ENCODE results near the gene SMARCD2.
"Not testable (repeated sequence)": the region's sequence is repeated elsewhere in the genome, so short reads cannot be mapped to it uniquely, and the experiment has no call there.

SMARCD2 gene

GRCh38 chr17:63873577-63873976 lies 31.1 kb upstream of the SMARCD2 start, which contains the start of gene CSH2:
Gene CSH2 (minus strand): TSS chr17:63873677. CDS start chr17:63873614, 63 bp downstream.
- not testable (repeated sequence) for H3K27ac ChIP-seq (ENCODE audit: low read depth, low read length); H3K4me1 ChIP-seq (ENCODE audit: control insufficient read depth, insufficient read depth, low read length); H3K9me3 ChIP-seq (ENCODE audit: control insufficient read depth, insufficient read depth, low read length); H3K27me3 ChIP-seq (ENCODE audit: control insufficient read depth, insufficient read depth, low read length); H3K4me3 ChIP-seq (ENCODE audit: low read depth, low read length); H3K36me3 ChIP-seq (ENCODE audit: control insufficient read depth, insufficient read depth, low read length); H3K9ac ChIP-seq (ENCODE audit: low read depth, low read length)

DNA sequence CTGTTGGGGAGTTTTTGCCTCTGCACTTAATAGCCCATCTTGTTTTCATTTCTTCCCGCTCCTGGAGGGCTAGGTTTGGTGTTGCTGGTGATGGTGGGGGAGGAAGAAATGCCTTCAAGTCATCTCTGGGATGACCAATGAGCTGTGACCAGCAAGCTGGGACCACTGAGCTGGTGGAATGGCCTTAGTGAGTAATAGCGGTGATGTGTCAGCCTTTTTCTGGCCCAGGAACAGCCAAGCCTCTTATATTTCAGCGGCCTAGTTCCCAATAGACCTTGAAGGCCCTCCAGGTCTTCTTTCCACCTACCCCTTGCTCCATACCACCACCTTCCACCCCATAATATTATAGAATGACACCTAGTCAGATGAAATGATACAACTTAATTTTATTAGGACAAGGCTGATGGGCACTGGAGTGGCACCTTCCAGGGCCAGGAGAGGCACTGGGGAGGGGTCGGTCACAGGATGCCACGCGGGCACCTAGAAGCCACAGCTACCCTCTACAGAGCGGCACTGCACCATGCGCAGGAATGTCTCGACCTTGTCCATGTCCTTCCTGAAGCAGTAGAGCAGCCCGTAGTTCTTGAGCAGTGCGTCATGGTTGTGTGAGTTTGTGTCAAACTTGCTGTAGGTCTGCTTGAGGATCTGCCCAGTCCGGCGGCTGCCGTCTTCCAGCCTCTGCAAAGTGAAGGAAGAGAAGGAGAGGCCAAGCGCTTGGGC lies 29.3 kb upstream of the SMARCD2 start:
- not testable (repeated sequence) for H3K36me3 ChIP-seq (ENCODE audit: control insufficient read depth, insufficient read depth, low read length); H3K27me3 ChIP-seq (ENCODE audit: control insufficient read depth, insufficient read depth, low read length); H3K9me3 ChIP-seq (ENCODE audit: control insufficient read depth, insufficient read depth, low read length); H3K27ac ChIP-seq (ENCODE audit: low read depth, low read length); H3K4me1 ChIP-seq (ENCODE audit: control insufficient read depth, insufficient read depth, low read length); H3K9ac ChIP-seq (ENCODE audit: low read depth, low read length); H3K4me3 ChIP-seq (ENCODE audit: low read depth, low read length)

DNA sequence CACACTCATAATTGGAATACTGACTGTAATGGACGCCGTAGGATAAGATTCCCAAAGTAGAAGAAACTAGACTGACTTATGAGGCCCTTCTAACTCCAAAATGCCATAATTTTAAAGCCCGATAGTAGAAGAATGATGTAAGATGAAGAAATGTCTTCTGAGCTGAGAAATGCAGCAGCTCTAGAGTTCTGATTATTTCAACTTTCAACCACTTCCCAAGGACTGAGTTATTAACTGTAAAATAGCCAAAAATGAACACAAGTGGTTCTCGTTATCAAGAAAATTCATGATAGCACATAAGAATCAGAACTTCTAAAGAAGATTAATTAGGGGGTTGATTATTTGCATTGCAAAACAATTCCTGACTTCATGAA lies 27.8 kb upstream of the SMARCD2 start:
- H3K4me3 ChIP-seq (ENCODE audit: low read depth, low read length); H3K27ac ChIP-seq (ENCODE audit: low read depth, low read length); H3K27me3 ChIP-seq (ENCODE audit: control insufficient read depth, insufficient read depth, low read length); H3K36me3 ChIP-seq (ENCODE audit: control insufficient read depth, insufficient read depth, low read length); H3K9me3 ChIP-seq (ENCODE audit: control insufficient read depth, insufficient read depth, low read length); H3K4me1 ChIP-seq (ENCODE audit: control insufficient read depth, insufficient read depth, low read length); H3K9ac ChIP-seq (ENCODE audit: low read depth, low read length): not testable (repeated sequence)

- H3K4me3 ChIP-seq (ENCODE audit: low read depth, low read length); H3K36me3 ChIP-seq (ENCODE audit: control insufficient read depth, insufficient read depth, low read length); H3K4me1 ChIP-seq (ENCODE audit: control insufficient read depth, insufficient read depth, low read length); H3K27me3 ChIP-seq (ENCODE audit: control insufficient read depth, insufficient read depth, low read length); H3K9ac ChIP-seq (ENCODE audit: low read depth, low read length); H3K9me3 ChIP-seq (ENCODE audit: control insufficient read depth, insufficient read depth, low read length); H3K27ac ChIP-seq (ENCODE audit: low read depth, low read length): not testable (repeated sequence)
These were observed 27.2 kb upstream of the SMARCD2 start for GRCh38 chr17:63869491-63870291.

- H3K36me3 ChIP-seq (ENCODE audit: control insufficient read depth, insufficient read depth, low read length); H3K4me3 ChIP-seq (ENCODE audit: low read depth, low read length); H3K27me3 ChIP-seq (ENCODE audit: control insufficient read depth, insufficient read depth, low read length); H3K4me1 ChIP-seq (ENCODE audit: control insufficient read depth, insufficient read depth, low read length); H3K9me3 ChIP-seq (ENCODE audit: control insufficient read depth, insufficient read depth, low read length); H3K9ac ChIP-seq (ENCODE audit: low read depth, low read length); H3K27ac ChIP-seq (ENCODE audit: low read depth, low read length): not testable (repeated sequence)
These were observed 24.1 kb upstream of the SMARCD2 start for GRCh38 chr17:63866625-63867024.

DNA sequence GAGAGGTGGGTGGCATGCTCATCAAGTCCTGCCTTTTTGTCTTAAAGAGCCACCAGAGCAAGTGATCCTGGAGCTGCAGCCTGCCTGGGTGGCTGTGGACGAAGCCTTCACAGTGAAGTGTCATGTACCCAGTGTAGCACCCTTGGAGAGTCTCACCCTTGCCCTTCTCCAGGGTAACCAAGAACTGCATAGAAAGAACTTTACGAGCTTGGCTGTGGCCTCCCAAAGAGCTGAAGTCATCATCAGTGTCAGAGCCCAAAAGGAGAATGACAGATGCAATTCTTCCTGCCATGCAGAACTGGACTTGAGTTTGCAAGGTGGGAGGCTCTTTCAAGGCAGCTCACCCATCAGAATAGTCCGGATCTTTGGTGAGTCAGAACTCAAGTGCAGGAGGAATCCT lies 16.8 kb upstream of the SMARCD2 start:
- Histone ChIP-seq H3K9ac (ENCODE audit: low read depth, low read length) (no peak overlapping the region), H3K9me3 (ENCODE audit: control insufficient read depth, insufficient read depth, low read length) (no peaks in the 10 kb centered on the region), H3K27me3 (ENCODE audit: control insufficient read depth, insufficient read depth, low read length) (no peaks in the 10 kb centered on the region), H3K27ac (ENCODE audit: low read depth, low read length) (no peak overlapping the region), H3K36me3 (ENCODE audit: control insufficient read depth, insufficient read depth, low read length) (no peaks in the 10 kb centered on the region), H3K4me3 (ENCODE audit: low read depth, low read length) (no peak overlapping the region), H3K4me1 (ENCODE audit: control insufficient read depth, insufficient read depth, low read length) (no peaks in the 10 kb centered on the region)

- not testable (repeated sequence) for H3K9me3 ChIP-seq (ENCODE audit: control insufficient read depth, insufficient read depth, low read length); H3K9ac ChIP-seq (ENCODE audit: low read depth, low read length); H3K4me1 ChIP-seq (ENCODE audit: control insufficient read depth, insufficient read depth, low read length); H3K27me3 ChIP-seq (ENCODE audit: control insufficient read depth, insufficient read depth, low read length); H3K4me3 ChIP-seq (ENCODE audit: low read depth, low read length); H3K36me3 ChIP-seq (ENCODE audit: control insufficient read depth, insufficient read depth, low read length); H3K27ac ChIP-seq (ENCODE audit: low read depth, low read length)
These were observed 13.9 kb upstream of the SMARCD2 start for GRCh38 chr17:63856425-63856824.

GRCh38 chr17:63855185-63855584 lies 12.7 kb upstream of the SMARCD2 start:
- Histone ChIP-seq H3K27ac (ENCODE audit: low read depth, low read length) (no peak overlapping the region), H3K9ac (ENCODE audit: low read depth, low read length) (no peak overlapping the region), H3K9me3 (ENCODE audit: control insufficient read depth, insufficient read depth, low read length) (no peaks in the 10 kb centered on the region), H3K36me3 (ENCODE audit: control insufficient read depth, insufficient read depth, low read length) (no peaks in the 10 kb centered on the region), H3K27me3 (ENCODE audit: control insufficient read depth, insufficient read depth, low read length) (no peaks in the 10 kb centered on the region), H3K4me3 (ENCODE audit: low read depth, low read length) (no peak overlapping the region), H3K4me1 (ENCODE audit: control insufficient read depth, insufficient read depth, low read length) (no peaks in the 10 kb centered on the region)

GRCh38 chr17:63854709-63855108 lies 12.2 kb upstream of the SMARCD2 start:
- no peak overlapping the region for H3K27ac ChIP-seq (ENCODE audit: low read depth, low read length)
- H3K4me3 ChIP-seq (ENCODE audit: low read depth, low read length), result no peak overlapping the region
- H3K9me3 ChIP-seq (ENCODE audit: control insufficient read depth, insufficient read depth, low read length), result no peaks in the 10 kb centered on the region

GRCh38 chr17:63853260-63853659 lies 10.8 kb upstream of the SMARCD2 start:
- Histone ChIP-seq H3K4me3 (ENCODE audit: low read depth, low read length) (no peak overlapping the region), H3K27ac (ENCODE audit: low read depth, low read length) (no peak overlapping the region), H3K9ac (ENCODE audit: low read depth, low read length) (no peak overlapping the region), H3K4me1 (ENCODE audit: control insufficient read depth, insufficient read depth, low read length) (no peaks in the 10 kb centered on the region), H3K9me3 (ENCODE audit: control insufficient read depth, insufficient read depth, low read length) (no peaks in the 10 kb centered on the region), H3K27me3 (ENCODE audit: control insufficient read depth, insufficient read depth, low read length) (peaks cover 12% of the 10 kb centered on the region), H3K36me3 (ENCODE audit: control insufficient read depth, insufficient read depth, low read length) (no peaks in the 10 kb centered on the region)

More at GRCh38 chr17:63854709-63855108, 12.2 kb upstream of the SMARCD2 start:
- peaks cover 3% of the 10 kb centered on the region; the same call in 1 of the 2 replicates for H3K27me3 ChIP-seq (ENCODE audit: control insufficient read depth, insufficient read depth, low read length)
- H3K4me1 ChIP-seq (ENCODE audit: control insufficient read depth, insufficient read depth, low read length), result no peaks in the 10 kb centered on the region
- no peaks in the 10 kb centered on the region for H3K36me3 ChIP-seq (ENCODE audit: control insufficient read depth, insufficient read depth, low read length)
- H3K9ac ChIP-seq (ENCODE audit: low read depth, low read length), result no peak overlapping the region

DNA sequence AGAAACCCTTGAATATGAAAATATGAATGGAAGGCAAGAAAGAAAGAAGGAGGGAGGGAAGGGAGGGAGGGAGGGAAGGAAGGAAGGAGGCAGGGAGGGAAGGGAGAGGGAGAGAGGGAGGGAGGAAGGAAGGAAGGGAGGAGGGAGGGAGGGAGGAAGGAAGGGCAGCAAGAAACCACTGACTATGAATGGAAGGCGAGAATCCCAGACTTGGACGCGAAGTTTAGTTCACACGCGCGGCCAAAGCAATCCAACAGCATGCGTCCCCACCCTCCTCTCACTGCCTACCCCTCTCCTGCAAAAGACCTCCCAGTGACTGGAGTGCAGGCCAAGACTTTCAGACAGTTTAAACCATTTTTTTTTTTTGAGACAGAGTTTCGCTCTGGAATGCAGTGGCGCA lies 7.9 kb upstream of the SMARCD2 start:
- H3K36me3 ChIP-seq (ENCODE audit: control insufficient read depth, insufficient read depth, low read length), result no peaks in the 10 kb centered on the region
- H3K4me3 ChIP-seq (ENCODE audit: low read depth, low read length), result no peak overlapping the region
- no peak overlapping the region for H3K9ac ChIP-seq (ENCODE audit: low read depth, low read length)
- H3K4me1 ChIP-seq (ENCODE audit: control insufficient read depth, insufficient read depth, low read length), result no peaks in the 10 kb centered on the region
- H3K9me3 ChIP-seq (ENCODE audit: control insufficient read depth, insufficient read depth, low read length), result no peaks in the 10 kb centered on the region
- peaks cover 31% of the 10 kb centered on the region for H3K27me3 ChIP-seq (ENCODE audit: control insufficient read depth, insufficient read depth, low read length)
- H3K27ac ChIP-seq (ENCODE audit: low read depth, low read length), result no peak overlapping the region
